Ovary (tissue), 9 donors: ENCODE data around the gene ZNF277. TPM values are rescaled to one million over a fixed set of nuclear protein-coding genes. Genes with fewer than 3 reads are reported as not detected.

Source experiments
- DNase-seq, 5 donors: peaks; one replicate each; pipeline ENCODE4 v3.0.0-alpha.2; 2019 to 2020
- H3K27ac ChIP-seq, 2 donors: fragments of 200-600 bp; one replicate each; pipeline versions ENCODE4 v1.5.1 to v1.8.0; 2019 to 2022
- H3K27me3 ChIP-seq: fragments of 200-600 bp; one replicate; pipeline ENCODE4 v1.8.0; 2022
- H3K36me3 ChIP-seq: fragments of 200-600 bp; sonication (generic); one replicate; pipeline ENCODE4 v1.5.1; 2019
- H3K4me1 ChIP-seq: one replicate; pipeline ENCODE4 v1.8.1; 2013; ENCODE audit warnings: mild to moderate bottlenecking, moderate library complexity; ENCODE audit not compliant: insufficient read depth
- H3K4me3 ChIP-seq: fragments of 200-600 bp; sonication (generic); one replicate; pipeline ENCODE4 v1.5.1; 2017
- H3K9me3 ChIP-seq, 2 donors: fragments of 200-600 bp in 1 of 2; sonication (generic) in 1 of 2; one replicate each; pipeline versions ENCODE4 v1.5.1 to v1.8.1; 2013 to 2019; ENCODE audit warnings: mild to moderate bottlenecking in 1 of 2, moderate library complexity in 1 of 2
- CTCF ChIP-seq, 3 donors: fragments of 450-650 bp in 2 of 3; fragments of 200-600 bp in 1 of 3; IDR thresholded peaks; one replicate each; pipeline versions ENCODE4 v1.5.1 to v1.8.0; 2016 to 2022; ENCODE audit warnings: antibody characterized with exemption in 3 of 3, mild to moderate bottlenecking in 1 of 3
- EP300 ChIP-seq: sonication (generic); formaldehyde crosslinking; IDR thresholded peaks from one replicate; pipeline ENCODE4 v1.6.1; 2017; ENCODE audit warnings: antibody characterized with exemption
- POLR2A ChIP-seq: fragments of 450-650 bp; IDR thresholded peaks from one replicate; pipeline ENCODE4 v1.6.1; 2017; ENCODE audit warnings: antibody characterized with exemption, mild to moderate bottlenecking, moderate library complexity
- WGBS, 3 donors: extraction: QIAGEN DNeasy Blood & Tissue Kit in 1 of 3; methylation state at CpG; one replicate each; pipeline versions ENCODE4 v1.1.5 to v1.1.7; 2013 to 2017; 5-methylcytosine and 5-hydroxymethylcytosine counted together
- intact Hi-C, 4 donors: fragments of 100-400 bp; cut with DNase I; formaldehyde crosslinking; loops; one replicate each; pipeline versions ENCODE4 v1.11.0 to v1.15.1; 2022 to 2023
- polyA plus RNA-seq, 2 donors: library from polyadenylated mRNA; stranded (reverse); fragments of 200-250 nt in 1 of 2; fragments of 350-450 nt in 1 of 2; fragmentation: Illumina TruSeq in 1 of 2; extraction: RNeasy Lipid Tissue Mini Kit (QIAGEN cat#74804) in 1 of 2; gene quantifications; one replicate each; pipeline ENCODE4 v1.2.3, GENCODE V29; 2013 to 2014
- total RNA-seq, 7 donors: library from RNA; depleted of rRNA in 2 of 7; stranded (reverse); fragments of >200 nt in 2 of 7; fragmentation: NEBNext Ultra II Directional in 3 of 7; extraction: Animal tissue kit (Norgen Biotek cat#: 25700) in 3 of 7; gene quantifications; one replicate each; pipeline versions ENCODE4 v1.1.0 to v1.2.4, GENCODE V29; 2016 to 2023
- donor health status: DM: no; HTN: no; CAD: no; lungs with moderate emphysema.
- donor health status: DM: no; HTN: no; CAD: no.
- donor health status: Bipolar disorder and iron deficiency.
- donor health status: DM: yes; HTN: yes; CAD: no.
- donor health status: DM: no; HTN: no; CAD: no.
- donor health status: DM: yes; HTN: yes; CAD: no.

ZNF277 gene
- total and polyA plus RNA-seq, 9 donors: 16.4 to 27.3 (median 21.2) TPM

- intact Hi-C loops: no loop called here
- 97 to 100% (median 98%) methylated on average over 2 of the region's 2 CpGs for WGBS, 3 donors
- Histone ChIP-seq H3K27me3 (no peaks in the 10 kb centered on the region), H3K4me1 (no peaks in the 10 kb centered on the region), H3K27ac (no peak overlapping the region), H3K36me3 (no peaks in the 10 kb centered on the region), H3K4me3 (no peak overlapping the region), H3K9me3 (no peaks in the 10 kb centered on the region)
- DNase-seq: no peak
- TF ChIP-seq CTCF (IDR thresholded peaks at IDR 0.05): no peak
- TF ChIP-seq POLR2A: no peak
- TF ChIP-seq EP300: no peak
These were observed 93.6 kb downstream of the ZNF277 start for GRCh38 chr7:112300072-112300471.

GRCh38 chr7:112300831-112301407, 94.4 kb downstream of the ZNF277 start:
- intact Hi-C loops: no loop called here
- no peak overlapping the region for H3K27ac ChIP-seq
- no peaks in the 10 kb centered on the region for H3K36me3 ChIP-seq
- no peak for DNase-seq
- no peak overlapping the region for H3K4me3 ChIP-seq
- WGBS, 3 donors: 95 to 97% (median 96%) methylated on average over 6 of the region's 6 CpGs
- H3K9me3 ChIP-seq: no peaks in the 10 kb centered on the region
- TF ChIP-seq POLR2A (no peak), CTCF (IDR thresholded peaks at IDR 0.05) (no peak), EP300 (no peak)
- H3K27me3 ChIP-seq: no peaks in the 10 kb centered on the region
- no peaks in the 10 kb centered on the region for H3K4me1 ChIP-seq

- no peak overlapping the region for H3K27ac ChIP-seq
- intact Hi-C loops: no loop called here
- no peaks in the 10 kb centered on the region for H3K9me3 ChIP-seq
- TF ChIP-seq EP300 (no peak), POLR2A (no peak), CTCF (IDR thresholded peaks at IDR 0.05) (no peak)
- H3K27me3 ChIP-seq: no peaks in the 10 kb centered on the region
- no peak overlapping the region for H3K4me3 ChIP-seq
- 40 to 51% (median 42%) methylated on average over 2 of the region's 2 CpGs for WGBS, 3 donors
- no peaks in the 10 kb centered on the region for H3K36me3 ChIP-seq
- DNase-seq: no peak
- H3K4me1 ChIP-seq: no peaks in the 10 kb centered on the region
These were observed 96.1 kb downstream of the ZNF277 start for GRCh38 chr7:112302566-112302965.

GRCh38 chr7:112306903-112307302, 100.4 kb downstream of the ZNF277 start:
- intact Hi-C loops: no loop called here
- H3K9me3 ChIP-seq: no peaks in the 10 kb centered on the region
- no peak for DNase-seq
- no peak overlapping the region for H3K4me3 ChIP-seq
- H3K4me1 ChIP-seq: no peaks in the 10 kb centered on the region
- WGBS, 3 donors: 97 to 100% (median 97%) methylated on average over 2 of the region's 2 CpGs
- TF ChIP-seq EP300: no peak
- TF ChIP-seq CTCF (IDR thresholded peaks at IDR 0.05): no peak
- TF ChIP-seq POLR2A: no peak
- no peak overlapping the region for H3K27ac ChIP-seq
- H3K27me3 ChIP-seq: no peaks in the 10 kb centered on the region
- H3K36me3 ChIP-seq: no peaks in the 10 kb centered on the region
